ENCODE results near the gene MAP4K3. TPM values are rescaled to one million over a fixed set of nuclear protein-coding genes. Genes with fewer than 3 reads are reported as not detected.
"Not testable (repeated sequence)": the region's sequence is repeated elsewhere in the genome, so short reads cannot be mapped to it uniquely, and the experiment has no call there.

The MAP4K3 gene
- total RNA-seq, 1 experiment from 2014 or later, result 25.1 TPM

- no peak for DNase-seq (ENCODE audit: low read depth)
These were observed 130.5 kb downstream of the MAP4K3 start for GRCh38 chr2:39306626-39307025.

- DNase-seq (ENCODE audit: low read depth), result no peak
These were observed 132.4 kb downstream of the MAP4K3 start for GRCh38 chr2:39304729-39305128.

- DNase-seq (ENCODE audit: low read depth), result no peak
These were observed 132.9 kb downstream of the MAP4K3 start for GRCh38 chr2:39304200-39304599.

- no peak for DNase-seq (ENCODE audit: low read depth)
These were observed 135.7 kb downstream of the MAP4K3 start for GRCh38 chr2:39301352-39301751.

- no peak for DNase-seq (ENCODE audit: low read depth)
These were observed 136.8 kb downstream of the MAP4K3 start for GRCh38 chr2:39300044-39300978.

- no peak for DNase-seq (ENCODE audit: low read depth)
These were observed 146.7 kb downstream of the MAP4K3 start for GRCh38 chr2:39290433-39290832.

- DNase-seq (ENCODE audit: low read depth), result peak; percentile 39
These were observed 147.5 kb downstream of the MAP4K3 start for GRCh38 chr2:39289609-39290008.

DNA sequence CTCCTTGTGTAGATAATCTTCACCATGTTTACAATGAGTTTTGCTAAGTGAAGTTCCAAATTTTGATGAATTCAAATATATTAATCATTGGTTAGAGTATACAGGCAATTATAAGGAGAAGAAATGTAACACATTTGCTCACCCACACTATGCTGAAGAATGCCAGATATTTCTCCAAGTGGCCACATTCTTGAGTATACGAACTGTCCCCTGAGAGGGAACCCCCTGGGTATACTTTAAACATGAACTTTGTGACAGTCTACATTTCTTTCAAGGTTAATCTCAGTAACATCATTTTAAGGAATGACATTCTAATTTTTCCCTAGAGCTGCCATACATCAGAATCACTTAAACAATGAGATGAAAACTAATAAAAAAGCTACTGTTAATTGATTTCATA, 153.5 kb downstream of the MAP4K3 start:
- no peak for DNase-seq (ENCODE audit: low read depth)

GRCh38 chr2:39281391-39281790, 155.7 kb downstream of the MAP4K3 start:
- DNase-seq (ENCODE audit: low read depth), result no peak

GRCh38 chr2:39275016-39275415, 162.1 kb downstream of the MAP4K3 start:
- peak; percentile 41 for DNase-seq (ENCODE audit: low read depth)

DNA sequence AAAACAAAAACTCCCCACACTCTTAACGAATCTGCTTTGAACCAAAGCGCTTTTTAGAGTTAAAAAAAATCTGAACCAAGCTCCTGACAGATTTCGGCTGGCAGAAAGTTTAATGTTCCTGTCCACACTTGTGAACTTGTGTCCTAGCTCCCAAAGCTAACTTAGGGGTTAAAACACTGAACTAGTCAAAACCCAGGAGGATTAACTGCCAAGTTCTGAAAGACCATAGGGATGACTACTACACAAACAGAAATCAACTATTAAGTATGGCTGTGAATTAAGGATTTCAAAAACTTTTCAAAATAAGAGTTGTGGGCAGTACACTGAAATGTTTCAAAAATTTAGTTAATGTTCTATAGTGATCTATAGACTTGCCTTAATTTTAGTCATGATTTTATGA, 167.1 kb downstream of the MAP4K3 start:
- DNase-seq (ENCODE audit: low read depth), result no peak

- DNase-seq (ENCODE audit: low read depth), result no peak
These were observed 170.1 kb downstream of the MAP4K3 start for GRCh38 chr2:39266916-39267434.

GRCh38 chr2:39266139-39266805, 170.8 kb downstream of the MAP4K3 start:
- DNase-seq (ENCODE audit: low read depth), result no peak

- DNase-seq (ENCODE audit: low read depth), result no peak
These were observed 171.8 kb downstream of the MAP4K3 start for GRCh38 chr2:39265315-39265714.

DNA sequence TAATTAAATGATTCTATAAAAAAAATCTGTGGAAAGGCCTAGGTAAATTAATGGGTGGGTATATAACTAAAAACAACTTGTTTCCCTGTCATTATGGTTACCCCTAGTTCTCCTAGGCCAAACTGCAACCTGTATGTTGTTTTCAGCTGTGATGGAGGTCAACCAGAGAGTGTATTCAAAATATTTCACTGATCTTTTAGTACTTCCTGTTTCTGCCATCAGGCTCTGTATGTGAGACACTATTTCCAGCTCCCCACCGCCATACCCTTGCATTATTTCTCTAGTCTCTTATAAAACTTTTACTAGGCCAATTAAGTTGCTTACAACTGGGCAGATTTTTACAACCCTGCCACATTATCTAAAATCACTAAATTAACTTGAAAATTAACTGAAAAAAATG, 172.4 kb downstream of the MAP4K3 start:
- DNase-seq (ENCODE audit: low read depth), result no peak

DNA sequence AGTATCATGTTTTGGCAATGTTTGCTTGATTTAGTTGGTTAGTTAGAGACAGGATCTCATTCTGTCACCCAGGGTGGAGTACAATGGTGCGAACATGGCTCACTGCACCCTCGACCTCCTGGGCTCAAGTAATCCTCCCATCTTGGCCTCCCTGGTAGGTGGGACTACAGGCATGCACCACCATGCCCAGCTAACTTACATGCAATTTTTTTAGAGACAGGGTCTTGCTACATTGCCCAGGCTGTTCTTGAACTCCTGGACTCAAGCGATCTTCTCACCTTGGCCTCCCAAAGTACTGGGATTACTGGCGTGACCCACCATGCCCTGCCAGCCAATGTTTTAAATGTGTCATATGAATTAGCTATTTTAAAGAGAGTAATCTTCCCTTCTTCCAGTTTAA, 177.0 kb downstream of the MAP4K3 start:
- no peak for DNase-seq (ENCODE audit: low read depth)

- DNase-seq (ENCODE audit: low read depth), result no peak
These were observed 181.0 kb downstream of the MAP4K3 start for GRCh38 chr2:39256040-39256439.

DNA sequence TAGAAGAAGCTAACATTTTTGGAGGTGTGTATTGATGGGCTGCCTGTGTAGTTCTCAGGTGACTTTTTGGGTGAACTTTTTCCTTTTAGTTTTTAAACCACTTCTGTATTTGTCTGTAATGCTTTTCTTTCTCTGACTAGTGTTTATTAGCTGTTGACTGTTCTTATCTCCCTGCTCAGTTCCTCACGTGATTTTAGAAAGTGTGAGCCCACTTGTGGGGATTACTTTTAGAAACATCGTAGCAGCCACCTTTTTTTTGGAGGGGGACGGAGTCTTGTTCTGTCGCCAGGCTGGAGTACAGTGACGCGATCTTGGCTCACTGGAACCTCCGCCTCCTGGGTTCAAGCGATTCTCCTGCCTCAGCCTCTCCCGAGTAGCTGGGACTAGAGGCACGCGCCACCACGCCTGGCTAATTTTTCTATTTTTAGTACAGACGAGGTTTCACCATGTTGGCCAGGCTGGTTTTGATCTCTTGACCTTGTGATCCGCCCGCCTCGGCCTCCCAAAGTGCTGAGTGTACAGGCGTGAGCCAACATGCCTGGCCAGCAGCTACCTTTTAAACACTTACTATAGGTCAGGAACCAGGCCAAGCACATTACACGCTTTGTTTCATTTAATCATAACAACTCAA, 184.1 kb downstream of the MAP4K3 start:
- DNase-seq (ENCODE audit: low read depth), result no peak

DNA sequence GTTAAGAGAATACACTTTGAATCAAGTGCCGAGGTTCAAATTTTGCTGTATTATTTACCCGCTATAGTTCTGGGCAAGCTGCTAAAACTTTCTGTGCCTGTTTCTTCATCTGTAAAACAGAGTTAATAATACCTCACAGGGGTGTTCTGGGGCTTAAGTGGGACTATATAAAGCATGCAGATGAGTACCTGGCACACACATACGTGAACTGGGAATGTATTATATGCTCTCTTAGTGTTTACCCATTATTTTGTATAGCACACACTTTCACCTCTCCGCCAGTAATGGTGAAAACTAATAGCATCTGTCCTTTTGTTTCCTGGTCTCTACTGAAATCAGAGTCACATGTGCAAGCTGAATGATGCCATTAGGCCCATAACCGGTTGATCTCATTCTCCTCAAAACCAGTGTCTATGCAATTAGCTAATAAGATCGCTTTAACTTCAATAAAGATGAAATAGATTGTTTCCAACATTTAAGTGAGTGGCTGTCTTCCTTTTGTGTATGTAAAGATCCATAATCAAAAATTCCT, 189.5 kb downstream of the MAP4K3 start:
- DNase-seq (ENCODE audit: low read depth), result no peak

DNA sequence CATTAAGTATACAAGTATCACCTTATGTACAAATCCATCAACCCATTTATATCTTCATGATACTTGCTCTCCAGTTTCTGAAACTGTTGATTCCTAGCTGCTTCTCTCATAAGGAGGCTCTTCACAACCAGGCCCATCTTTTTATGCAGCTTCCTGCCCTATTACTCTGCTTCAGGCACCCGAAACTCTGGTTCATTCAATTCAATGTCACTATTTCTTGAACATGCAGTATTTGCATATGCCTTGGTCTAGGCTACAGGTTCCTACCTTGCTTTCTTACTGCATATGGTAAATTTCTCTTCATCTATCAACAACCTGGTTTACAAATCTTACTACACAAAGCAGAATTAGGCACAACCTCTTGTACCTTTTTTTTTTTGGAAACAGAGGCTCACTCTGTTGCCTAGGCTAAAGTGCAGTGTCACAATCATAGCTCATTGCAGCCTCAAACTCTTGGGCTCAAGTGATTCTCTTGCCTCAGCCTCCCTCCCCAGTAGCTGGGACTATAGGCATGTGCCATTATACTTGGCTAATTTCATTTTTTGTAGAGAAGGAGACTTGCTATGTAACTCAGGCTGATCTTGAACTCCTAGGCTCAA, 190.6 kb downstream of the MAP4K3 start:
- no peak for DNase-seq (ENCODE audit: low read depth)

GRCh38 chr2:39244963-39245625, 192.0 kb downstream of the MAP4K3 start:
- DNase-seq (ENCODE audit: low read depth), result not testable (repeated sequence)

Data from HT1080 (cell line).